ENCODE results near the gene WDFY3.

WDFY3 gene

GRCh38 chr4:84973856-84974255 lies 7.4 kb upstream of the WDFY3 start:
- no peak for TF ChIP-seq CTCF (IDR thresholded peaks at IDR 0.05; ENCODE audit: low read depth, low read length)
- H3K4me3 ChIP-seq (ENCODE audit: low read depth, low read length): no peak overlapping the region

DNA sequence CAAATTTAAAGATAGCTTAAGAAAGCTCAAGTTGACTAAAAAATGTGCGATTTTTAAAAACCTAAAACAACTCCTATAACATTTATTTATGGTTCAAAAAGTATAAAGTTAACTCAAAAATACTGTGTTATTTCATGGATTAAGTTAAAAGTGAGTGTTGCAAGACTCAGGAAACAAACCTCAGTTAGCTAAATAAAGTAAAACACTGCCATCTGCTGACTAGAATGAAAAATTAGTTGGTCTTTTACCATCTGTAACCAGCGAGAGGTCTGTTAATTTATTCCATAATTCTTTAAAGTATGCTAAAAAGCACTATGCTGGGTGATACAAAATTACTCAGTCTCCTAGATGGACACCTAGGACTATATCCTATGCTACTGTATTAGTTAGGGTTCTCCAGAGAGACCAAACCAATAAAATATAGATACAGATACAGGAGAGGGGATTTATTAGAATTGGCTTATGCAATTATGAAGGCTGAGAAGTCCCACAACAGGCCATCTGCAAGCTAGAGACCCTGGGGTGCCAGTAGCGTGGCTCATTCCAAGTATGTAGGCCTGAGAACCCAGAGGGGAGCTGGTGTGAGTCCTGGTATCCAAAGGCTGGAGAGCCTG lies 4.9 kb upstream of the WDFY3 start:
- TF ChIP-seq CTCF (IDR thresholded peaks at IDR 0.05; ENCODE audit: low read depth, low read length): peak; percentile 25; the same call in 1 of the 2 replicates
- H3K4me3 ChIP-seq (ENCODE audit: low read depth, low read length): no peak overlapping the region

DNA sequence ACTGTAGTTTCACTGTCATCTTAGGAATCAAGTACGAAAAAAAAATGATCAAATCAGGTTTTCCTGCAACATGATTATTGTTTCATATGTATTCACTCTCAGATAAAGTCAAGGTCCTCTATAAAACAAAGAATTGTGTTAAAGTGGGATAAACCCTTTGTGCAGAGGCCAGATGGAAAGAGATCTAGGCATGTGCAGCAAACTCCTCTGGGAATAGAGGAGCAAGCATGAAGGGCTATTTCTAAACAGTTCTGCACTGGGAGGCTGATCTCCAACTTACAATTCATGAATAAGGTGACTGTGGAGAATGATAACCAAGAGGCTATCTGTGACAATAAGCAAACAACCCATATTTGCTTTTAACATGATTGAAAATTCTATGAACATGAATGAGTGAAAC lies 2.4 kb upstream of the WDFY3 start:
- no peak overlapping the region for H3K4me3 ChIP-seq (ENCODE audit: low read depth, low read length)
- no peak for TF ChIP-seq CTCF (IDR thresholded peaks at IDR 0.05; ENCODE audit: low read depth, low read length)

DNA sequence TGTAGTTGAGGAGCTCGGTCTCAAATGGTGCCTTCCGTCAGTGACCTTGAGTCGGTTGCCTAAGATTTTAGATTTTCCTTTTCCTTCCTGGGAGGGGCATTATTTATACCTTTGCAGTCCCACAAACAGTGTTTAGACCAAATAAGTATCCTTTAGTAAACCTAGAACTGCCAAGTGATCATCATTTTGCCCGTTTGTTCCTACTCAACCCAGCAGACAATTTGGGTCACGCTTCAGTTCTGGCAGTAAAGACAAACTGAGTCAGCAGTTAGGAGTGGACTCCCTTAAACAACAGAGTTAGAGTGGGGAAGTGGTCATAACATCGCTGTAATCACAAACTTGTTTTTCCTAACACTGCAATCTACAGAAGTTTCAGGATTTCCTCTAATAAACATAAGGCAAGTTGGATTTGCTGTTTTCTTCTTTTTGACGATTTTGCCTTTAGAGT lies 777 bp upstream of the WDFY3 start:
- H3K4me3 ChIP-seq (ENCODE audit: low read depth, low read length): peak overlapping the region; percentile 83
- no peak for TF ChIP-seq CTCF (IDR thresholded peaks at IDR 0.05; ENCODE audit: low read depth, low read length)

- peak overlapping the region; percentile 83 for H3K4me3 ChIP-seq (ENCODE audit: low read depth, low read length)
Measured at GRCh38 chr4:84965553-84966381, 723 bp downstream of the WDFY3 start.

DNA sequence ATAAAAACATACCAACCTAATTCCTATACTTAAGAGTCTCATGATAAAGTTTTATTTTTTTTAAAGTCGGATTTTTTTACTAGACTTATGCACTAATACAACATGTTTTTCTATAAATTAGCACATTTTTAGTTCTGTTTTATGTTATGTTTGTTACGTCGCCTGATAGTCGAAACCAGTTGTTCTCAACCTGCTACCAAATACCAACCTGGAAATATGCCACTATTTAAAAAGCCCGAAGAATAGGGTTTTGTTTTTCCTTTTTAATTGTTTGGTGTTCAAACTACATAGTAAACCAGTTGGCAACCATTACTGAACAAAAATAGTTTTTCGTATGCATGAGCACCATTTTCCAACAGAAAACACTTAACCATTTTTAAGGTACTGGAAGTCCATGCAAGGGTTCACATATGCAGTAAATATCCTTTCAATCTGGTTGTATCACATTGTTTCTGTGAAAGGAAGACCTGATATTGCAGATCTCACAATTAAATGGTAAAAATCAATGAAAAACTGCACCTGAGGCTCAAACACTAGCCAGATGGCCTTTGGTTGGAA lies 1.4 kb downstream of the WDFY3 start:
- peak overlapping the region; percentile 83 for H3K4me3 ChIP-seq (ENCODE audit: low read depth, low read length)
- no peak for TF ChIP-seq CTCF (IDR thresholded peaks at IDR 0.05; ENCODE audit: low read depth, low read length)

More at GRCh38 chr4:84965553-84966381, 723 bp downstream of the WDFY3 start:
- TF ChIP-seq CTCF (IDR thresholded peaks at IDR 0.05; ENCODE audit: low read depth, low read length): no peak

- TF ChIP-seq CTCF (IDR thresholded peaks at IDR 0.05; ENCODE audit: low read depth, low read length): no peak
- H3K4me3 ChIP-seq (ENCODE audit: low read depth, low read length): no peak overlapping the region
Measured at GRCh38 chr4:84962102-84962501, 4.4 kb downstream of the WDFY3 start.
